ENCODE data around the gene IL22RA2.

The IL22RA2 gene

DNA sequence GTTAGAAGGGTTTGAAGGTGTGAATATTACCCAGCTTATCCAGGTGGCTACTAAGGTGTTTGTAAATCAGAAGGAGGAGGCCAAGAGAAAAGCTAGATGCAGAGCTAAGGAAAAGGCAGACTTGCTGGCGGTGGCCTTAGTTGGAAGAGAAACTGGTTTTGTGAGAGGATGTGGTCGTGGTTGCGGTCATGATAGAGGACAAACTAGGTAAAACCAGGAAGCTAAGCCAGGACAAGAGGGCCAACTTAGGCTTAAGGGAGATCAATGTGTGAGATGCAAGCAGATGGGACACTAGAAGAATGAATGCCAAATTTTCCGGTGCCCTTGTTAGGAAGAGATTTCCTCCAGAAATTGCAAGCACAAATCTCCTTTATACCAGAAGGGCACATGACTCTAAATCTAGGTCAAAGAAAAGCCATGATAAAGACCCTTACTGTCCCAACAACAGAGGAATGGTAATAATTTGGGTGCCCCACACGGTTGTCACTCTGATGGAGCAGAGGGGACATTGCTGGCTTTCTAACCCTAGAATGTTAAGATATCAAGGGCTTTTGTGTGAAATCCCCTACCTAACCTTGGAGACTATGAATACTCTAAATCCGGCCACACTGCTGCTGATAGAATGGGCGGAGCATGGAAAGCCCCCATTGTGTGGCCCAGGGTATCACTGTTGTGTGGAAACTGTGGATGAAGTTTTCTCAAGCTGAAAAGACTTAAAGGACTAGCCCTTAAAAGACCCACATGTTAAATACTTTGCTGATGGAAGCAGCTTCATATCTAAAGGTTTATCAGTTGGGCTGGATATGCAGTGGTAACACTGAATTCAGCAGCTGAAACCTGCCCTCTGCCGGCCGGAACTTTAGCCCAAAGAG is 7.8 kb downstream of the IL22RA2 start:
- peak; percentile 26 for DNase-seq

DNA sequence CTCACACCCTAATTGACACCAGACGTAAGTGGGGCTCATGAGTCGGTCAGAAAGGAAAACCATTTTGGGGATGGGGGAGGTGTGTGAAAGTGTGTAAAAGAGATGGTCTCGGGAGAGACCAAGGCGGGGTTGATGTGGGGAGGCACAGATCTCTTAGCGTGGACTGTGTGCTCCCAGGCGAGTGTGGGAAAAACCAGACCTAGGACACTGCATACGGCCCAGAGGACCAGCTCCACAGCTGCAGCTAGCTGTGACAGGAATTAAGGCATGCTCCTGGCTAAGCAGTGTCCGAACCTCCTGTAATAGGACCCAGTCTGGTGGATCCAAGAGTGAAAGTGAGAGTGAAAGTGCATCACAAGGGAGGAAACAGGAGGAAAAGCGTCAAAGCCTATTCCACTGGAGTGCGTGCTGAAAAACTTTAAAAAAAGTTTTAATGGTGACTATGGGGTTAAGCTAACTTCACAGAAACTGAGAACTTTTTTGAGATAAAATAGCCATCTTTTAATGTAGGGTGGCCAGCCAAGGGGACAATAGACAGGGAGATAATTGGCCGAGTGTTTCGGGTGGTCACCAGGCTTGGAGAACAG is 9.6 kb downstream of the IL22RA2 start:
- DNase-seq: no peak

DNA sequence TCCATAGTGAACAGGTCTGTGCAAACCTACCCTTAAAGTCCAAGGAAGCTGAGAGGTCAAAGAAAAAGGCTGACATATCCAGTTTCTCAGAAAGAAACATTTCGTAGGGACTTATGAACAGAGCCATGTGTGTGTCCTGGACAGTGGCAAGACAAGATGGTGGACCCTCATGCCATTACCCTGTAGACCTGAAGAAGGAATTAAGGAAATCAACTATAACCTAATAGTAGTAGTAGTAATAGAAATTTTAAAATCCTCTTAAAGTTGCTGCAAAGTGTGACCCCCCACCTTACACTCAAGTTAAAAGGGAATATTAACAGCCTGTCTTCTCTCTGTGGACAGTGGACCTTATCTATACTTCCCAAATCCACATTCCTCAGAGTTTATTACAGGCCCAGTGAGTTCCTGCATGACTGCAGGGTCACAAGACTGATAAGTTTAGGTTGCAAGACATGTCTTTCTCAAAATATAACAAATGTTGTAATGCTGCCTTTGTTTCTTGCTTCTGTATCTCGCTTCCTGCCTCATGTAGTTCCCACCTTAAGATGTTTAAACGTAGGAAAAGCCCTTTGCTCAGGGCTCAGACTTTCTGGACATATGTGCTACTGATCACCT is 10.6 kb downstream of the IL22RA2 start:
- no peak for DNase-seq

- DNase-seq: no peak
Measured at GRCh38 chr6:137161949-137162348, 11.5 kb downstream of the IL22RA2 start.

DNA sequence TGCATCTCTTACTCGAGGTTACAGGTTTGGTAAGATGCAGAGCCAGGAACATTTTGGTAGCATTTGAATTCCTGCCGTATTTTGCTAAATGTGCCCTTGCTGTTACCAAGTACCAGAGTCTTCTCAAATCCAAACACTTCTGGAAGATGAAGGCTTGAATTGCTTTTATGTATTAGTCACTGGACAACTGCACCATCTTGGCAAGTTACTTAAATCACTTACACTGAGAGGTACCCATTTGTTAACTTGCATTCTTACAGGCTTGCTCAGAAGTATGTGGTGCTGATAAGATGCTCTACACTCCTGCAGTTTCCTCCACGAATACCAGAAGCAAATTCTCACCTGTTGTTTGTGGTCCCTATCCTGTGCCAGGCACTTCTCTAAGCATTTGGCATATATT is 12.7 kb downstream of the IL22RA2 start:
- no peak for DNase-seq

GRCh38 chr6:137159912-137160311 is 13.5 kb downstream of the IL22RA2 start:
- no peak for DNase-seq

DNA sequence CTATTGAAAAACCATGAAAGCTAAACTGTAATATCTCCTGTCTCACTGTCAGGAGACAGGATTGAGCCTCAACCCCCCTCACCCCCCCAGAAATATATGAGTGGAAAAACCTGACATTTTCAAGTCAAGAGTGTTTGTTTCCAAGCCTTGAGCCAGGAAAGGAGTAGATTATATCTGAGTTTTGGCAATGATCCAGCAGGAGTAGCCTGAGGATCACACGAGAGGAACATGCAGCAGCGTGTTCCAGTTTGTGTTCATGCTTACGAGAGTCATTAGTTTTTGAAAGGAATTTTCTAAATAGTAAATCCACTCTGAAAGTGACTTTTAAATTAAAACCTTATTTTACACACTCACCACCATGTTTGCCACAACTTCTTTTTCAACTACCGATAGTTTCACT is 15.8 kb downstream of the IL22RA2 start:
- DNase-seq: no peak

DNA sequence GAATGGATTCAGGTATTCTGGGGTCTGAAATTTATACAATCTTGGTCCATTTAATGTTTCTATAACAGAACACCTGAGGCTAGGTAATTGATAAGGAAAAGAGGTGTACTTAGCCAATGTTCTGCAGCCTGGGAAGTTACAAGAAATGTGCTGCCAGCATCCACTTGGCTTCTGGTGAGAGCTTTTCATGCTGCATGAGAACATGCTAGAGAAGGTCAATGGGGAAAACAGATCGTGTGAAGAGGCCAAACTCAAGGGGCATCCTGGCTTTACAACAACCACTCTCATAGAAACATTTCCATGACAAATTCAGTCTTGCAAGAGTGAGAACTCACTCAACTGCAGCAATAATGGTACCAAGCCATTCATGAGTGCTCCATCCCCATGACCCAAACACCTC is 16.8 kb downstream of the IL22RA2 start:
- no peak for DNase-seq

DNA sequence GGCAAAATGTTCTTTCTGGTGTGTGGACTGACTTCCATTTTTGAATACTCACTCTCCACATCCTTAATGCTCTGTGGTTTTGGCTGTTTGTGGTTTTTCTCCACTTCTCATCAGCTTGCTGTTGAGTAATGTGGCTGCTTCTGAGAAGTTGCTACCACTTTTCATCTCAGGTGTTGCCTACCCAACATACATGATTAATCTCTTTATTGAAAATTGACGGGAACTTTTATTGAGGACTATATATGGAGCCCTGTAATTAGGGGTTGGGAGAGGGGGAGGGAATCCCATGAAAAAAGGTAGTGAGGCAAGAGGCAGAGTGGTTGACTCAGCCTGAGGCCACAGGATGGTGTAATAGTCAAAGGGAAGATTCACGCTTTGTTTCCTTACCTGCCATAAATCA is 17.6 kb downstream of the IL22RA2 start:
- peak; percentile 27 for DNase-seq

DNA sequence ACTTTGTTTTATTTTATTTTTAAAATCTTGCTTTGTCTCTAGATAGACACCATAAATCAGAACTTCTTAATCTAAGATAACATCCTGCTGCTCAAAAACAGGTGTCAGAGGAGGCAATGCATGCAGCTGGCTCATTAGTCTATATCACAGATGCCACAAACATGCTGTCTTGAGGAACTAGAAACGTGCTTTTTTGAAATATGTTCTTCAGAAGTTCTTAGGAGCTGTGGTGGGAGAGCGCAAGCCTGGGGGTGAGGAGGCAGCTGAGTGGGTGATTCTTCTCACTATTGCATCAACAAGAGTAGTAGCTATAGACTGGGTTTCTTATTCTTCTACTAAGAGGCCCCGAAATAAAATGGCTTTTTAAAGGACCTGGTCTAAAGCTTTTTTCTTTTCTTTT is 23.4 kb downstream of the IL22RA2 start:
- no peak for DNase-seq

- no peak for DNase-seq
Measured at GRCh38 chr6:137149035-137149393, 24.4 kb downstream of the IL22RA2 start.

GRCh38 chr6:137148306-137149034 is 25.0 kb downstream of the IL22RA2 start:
- DNase-seq: peak; percentile 51

- no peak for DNase-seq
Measured at GRCh38 chr6:137147195-137147594, 26.2 kb downstream of the IL22RA2 start.

DNA sequence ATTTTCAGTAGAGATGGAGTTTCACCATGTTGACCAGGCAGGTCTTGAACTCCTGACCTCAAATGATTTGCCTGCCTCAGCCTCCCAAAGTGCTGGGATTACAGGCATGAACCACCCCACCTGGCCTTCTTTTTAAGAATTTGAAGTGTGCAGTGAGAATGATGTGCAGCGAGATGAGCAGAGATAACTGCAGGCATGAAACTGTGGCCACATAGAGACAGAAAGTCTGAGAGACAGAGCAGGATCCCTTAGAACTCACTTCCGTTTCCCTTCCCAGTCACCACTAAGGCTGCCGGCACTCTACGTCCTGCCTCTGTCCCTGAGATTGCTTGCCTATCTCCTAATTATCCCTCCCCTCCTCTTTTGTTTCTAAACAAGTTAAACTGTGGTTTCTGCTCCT is 27.2 kb downstream of the IL22RA2 start:
- no peak for DNase-seq

- no peak for DNase-seq
Measured at GRCh38 chr6:137145421-137145820, 28.0 kb downstream of the IL22RA2 start.

DNA sequence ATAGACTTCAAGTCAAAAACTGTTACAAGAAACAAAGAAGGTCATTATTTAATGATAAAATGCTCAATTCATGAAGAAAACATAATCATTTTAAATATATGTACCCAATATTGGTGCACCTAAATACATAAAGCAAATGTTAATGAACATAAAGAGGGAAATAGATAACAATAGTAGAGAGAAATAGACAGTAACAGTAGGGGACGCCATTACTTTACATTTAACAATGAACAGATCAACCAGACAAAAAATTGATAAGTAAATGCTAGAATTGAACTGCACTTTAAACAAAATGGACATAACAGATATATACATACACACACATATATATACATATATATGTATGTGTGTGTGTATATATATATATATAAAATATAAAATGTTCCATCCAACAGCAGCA is 37.4 kb downstream of the IL22RA2 start:
- DNase-seq: no peak

DNA sequence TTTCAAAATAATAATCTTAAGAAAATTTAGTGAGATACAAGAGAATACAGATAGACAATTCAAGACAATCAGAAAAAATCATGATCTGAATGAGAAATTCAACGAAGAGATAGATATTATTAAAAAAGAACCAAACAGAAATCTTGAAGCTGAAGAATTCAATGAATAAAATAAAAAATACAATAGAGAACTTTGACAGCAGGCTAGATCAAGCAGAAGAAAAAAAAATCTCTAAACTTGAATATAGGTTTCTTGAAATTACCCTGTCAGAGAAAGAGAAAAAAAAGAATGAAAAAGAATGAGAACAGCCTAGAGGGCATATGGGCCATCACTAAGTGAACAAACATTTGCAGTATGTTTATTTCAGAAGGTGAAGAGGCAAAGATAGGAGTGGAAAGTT is 39.0 kb downstream of the IL22RA2 start:
- no peak for DNase-seq

- no peak for DNase-seq
Measured at GRCh38 chr6:137133122-137133521, 40.3 kb downstream of the IL22RA2 start.

GRCh38 chr6:137126875-137127485 is 46.5 kb downstream of the IL22RA2 start:
- no peak for DNase-seq

GRCh38 chr6:137123078-137123477 is 50.4 kb downstream of the IL22RA2 start:
- no peak for DNase-seq

GRCh38 chr6:137122612-137123011 is 50.8 kb downstream of the IL22RA2 start:
- no peak for DNase-seq

DNA sequence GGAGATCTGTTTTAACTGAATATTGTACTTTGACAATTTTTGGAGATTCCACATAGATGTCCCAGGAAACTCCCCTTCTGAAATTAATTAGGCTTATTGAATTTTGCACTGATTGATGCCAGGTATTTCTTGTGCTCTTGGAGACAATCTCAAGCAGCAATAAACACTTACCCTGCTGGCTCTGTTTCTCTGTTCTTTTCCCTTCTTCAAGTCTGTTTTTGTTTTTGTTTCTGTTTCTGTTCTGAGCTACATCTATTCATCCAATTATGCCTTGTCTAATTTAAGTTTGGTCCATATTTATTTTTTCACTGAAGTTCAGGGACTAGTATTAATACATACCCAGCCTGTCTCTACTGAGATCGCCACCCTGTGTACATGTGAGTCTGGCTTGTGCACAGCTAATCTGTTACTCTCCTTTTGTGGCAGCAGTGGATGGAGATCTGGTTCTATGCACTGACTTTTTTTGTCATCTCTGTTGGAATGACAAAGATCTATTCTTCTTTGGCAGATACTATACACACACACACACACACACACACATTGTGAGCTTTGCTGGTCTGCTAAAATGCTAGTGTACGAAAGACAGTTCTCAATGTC is 51.9 kb downstream of the IL22RA2 start:
- DNase-seq: no peak

DNA sequence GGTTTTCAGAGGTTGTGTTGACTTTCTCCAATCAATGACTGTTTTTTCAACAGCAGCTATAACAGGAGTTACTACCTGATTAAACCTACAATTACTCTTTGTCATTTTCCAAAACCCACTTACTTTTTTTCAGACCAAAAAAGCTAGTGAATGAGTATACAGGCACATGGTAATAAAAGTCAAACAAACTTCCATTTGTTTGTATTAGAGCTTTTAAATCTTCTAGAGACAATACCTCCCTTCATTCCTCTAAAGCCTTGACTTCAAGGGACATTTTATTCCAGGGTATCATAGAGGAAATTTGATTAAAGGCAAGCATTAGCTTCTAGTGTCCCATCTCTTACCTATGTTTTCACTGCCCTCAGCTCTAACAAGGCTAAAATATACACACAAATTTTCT is 52.7 kb downstream of the IL22RA2 start:
- DNase-seq: no peak
